SU-DHL-6 (cell line): ENCODE results near the gene INSC.

ENCODE experiments used
- H2AFZ ChIP-seq: fragments of 200-600 bp; sonication (generic); 2 replicates; pipeline ENCODE4 v1.6.1; 2014; ENCODE audit warnings: low read depth, mild to moderate bottlenecking, moderate library complexity, mixed read lengths, antibody characterized with exemption, low read length; ENCODE audit not compliant: severe bottlenecking
- H3F3A ChIP-seq: fragments of 200-600 bp; shearing (Covaris generic); 2 replicates; pipeline ENCODE4 v1.6.0; 2016; ENCODE audit warnings: antibody characterized with exemption, mild to moderate bottlenecking; ENCODE audit not compliant: insufficient read depth
- H3K27ac ChIP-seq: fragments of 200-600 bp; sonication (generic); 2 replicates; pipeline ENCODE4 v1.5.1; 2016; ENCODE audit warnings: low read depth, mild to moderate bottlenecking, low read length, moderate library complexity, mixed read lengths
- H3K27me3 ChIP-seq: fragments of 200-600 bp; sonication (generic), shearing (Covaris generic); 2 replicates; pipeline ENCODE4 v1.6.0; 2014; ENCODE audit warnings: mild to moderate bottlenecking, low read length
- H3K36me3 ChIP-seq: fragments of 200-600 bp; sonication (generic); 2 replicates; pipeline ENCODE4 v1.6.1; 2014; ENCODE audit warnings: mild to moderate bottlenecking, low read length, mixed read lengths
- H3K4me2 ChIP-seq: fragments of 300-600, 200-600 bp; shearing (Covaris generic), sonication (generic); 2 replicates; pipeline ENCODE4 v1.6.0; 2014; ENCODE audit warnings: low read length, low read depth, mild to moderate bottlenecking; ENCODE audit not compliant: poor library complexity, severe bottlenecking
- H3K4me3 ChIP-seq: fragments of 200-600 bp; sonication (generic); 2 replicates; pipeline ENCODE4 v1.5.1; 2014; ENCODE audit warnings: antibody characterized with exemption, low read length, mild to moderate bottlenecking, mixed read lengths; ENCODE audit not compliant: insufficient read depth, poor library complexity, severe bottlenecking
- H3K79me2 ChIP-seq: fragments of 200-600 bp; sonication (generic); 2 replicates; pipeline ENCODE4 v1.6.1; 2014; ENCODE audit warnings: mild to moderate bottlenecking, low read length, moderate library complexity; ENCODE audit not compliant: insufficient read depth
- H3K9ac ChIP-seq: fragments of 200-600 bp; sonication (generic); 2 replicates; pipeline ENCODE4 v1.7.0; 2014; ENCODE audit warnings: mild to moderate bottlenecking, low read length
- H3K9me2 ChIP-seq: fragments of 200-600 bp; sonication (generic); replicated peaks from 2 replicates; pipeline ENCODE4 v1.6.1; 2014; ENCODE audit warnings: low read length; ENCODE audit not compliant: insufficient read depth
- H3K9me3 ChIP-seq: fragments of 200-600 bp; sonication (generic); 2 replicates; pipeline ENCODE4 v1.6.1; 2014; ENCODE audit warnings: low read length, mixed read lengths; ENCODE audit not compliant: insufficient read depth
- H4K20me1 ChIP-seq: fragments of 200-600 bp; sonication (generic); 2 replicates; pipeline ENCODE4 v1.6.1; 2014; ENCODE audit warnings: low read depth, mild to moderate bottlenecking, antibody characterized with exemption, low read length, moderate library complexity, mixed read lengths
- EZH2phosphoT487 ChIP-seq: fragments of 200-600 bp; sonication (generic), shearing (Covaris generic); conservative IDR thresholded peaks from 2 replicates; pipeline ENCODE4 v1.6.1; 2018; ENCODE audit warnings: mild to moderate bottlenecking, antibody characterized with exemption, low read length, moderate library complexity, mixed read lengths
- TF ChIP-seq, protein P1 (sequence below): fragments of 200-600 bp; sonication (generic); IDR thresholded peaks from one replicate; pipeline ENCODE4 v1.5.1; 2017; ENCODE audit warnings: antibody characterized with exemption, mild to moderate bottlenecking, low read length, moderate library complexity; ENCODE audit not compliant: insufficient read depth, poor library complexity, severe bottlenecking

The INSC gene

DNA sequence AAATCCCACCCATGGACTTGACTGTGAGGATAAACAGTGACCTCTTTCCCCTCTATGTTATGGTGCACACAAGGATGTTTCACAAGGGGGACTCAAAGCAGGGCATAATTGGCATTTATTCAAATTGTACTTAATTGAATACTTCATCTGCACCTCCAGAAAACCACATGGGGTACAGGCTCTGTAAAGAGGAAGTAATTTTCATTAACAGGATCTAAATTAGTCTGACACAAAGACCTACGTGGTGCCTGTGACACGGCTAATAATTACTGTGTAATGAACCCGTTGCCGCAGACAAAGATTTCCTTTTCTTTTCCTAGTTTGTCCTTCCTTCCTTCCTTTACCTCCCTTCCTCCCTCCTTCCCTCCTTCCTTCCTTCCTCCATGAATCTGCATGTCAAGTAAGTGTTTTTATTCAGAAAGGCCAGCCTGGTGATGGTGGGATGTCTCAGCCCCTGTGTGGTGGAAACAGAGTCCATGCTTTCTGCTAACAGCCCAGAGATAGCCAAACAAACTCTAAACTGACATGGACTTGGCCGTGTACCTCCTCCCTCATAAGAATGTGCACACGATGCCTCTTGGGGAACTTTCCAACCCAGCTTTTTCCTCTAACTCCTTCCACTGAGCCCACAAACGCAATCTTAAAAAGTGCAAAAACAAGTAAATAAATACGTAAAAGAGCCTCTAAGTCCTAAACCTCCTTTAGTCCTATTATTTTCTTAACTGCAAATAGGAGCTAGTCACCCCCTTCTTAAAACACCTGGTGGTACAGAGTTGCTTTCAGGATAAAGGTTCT is 118.8 kb downstream of the INSC start:
- Histone ChIP-seq H3K27ac (no peak overlapping the region), H3K4me3 (no peak overlapping the region), H3K79me2 (no peaks in the 10 kb centered on the region), H3K9ac (no peak overlapping the region), H3K36me3 (no peaks in the 10 kb centered on the region), H3K27me3 (no peaks in the 10 kb centered on the region), H4K20me1 (no peaks in the 10 kb centered on the region), H2AFZ (no peak overlapping the region), H3K9me3 (no peaks in the 10 kb centered on the region), H3K9me2 (no peaks in the 10 kb centered on the region), H3K4me2 (no peak overlapping the region), H3F3A (no peaks in the 10 kb centered on the region)
- TF ChIP-seq, protein P1, sequence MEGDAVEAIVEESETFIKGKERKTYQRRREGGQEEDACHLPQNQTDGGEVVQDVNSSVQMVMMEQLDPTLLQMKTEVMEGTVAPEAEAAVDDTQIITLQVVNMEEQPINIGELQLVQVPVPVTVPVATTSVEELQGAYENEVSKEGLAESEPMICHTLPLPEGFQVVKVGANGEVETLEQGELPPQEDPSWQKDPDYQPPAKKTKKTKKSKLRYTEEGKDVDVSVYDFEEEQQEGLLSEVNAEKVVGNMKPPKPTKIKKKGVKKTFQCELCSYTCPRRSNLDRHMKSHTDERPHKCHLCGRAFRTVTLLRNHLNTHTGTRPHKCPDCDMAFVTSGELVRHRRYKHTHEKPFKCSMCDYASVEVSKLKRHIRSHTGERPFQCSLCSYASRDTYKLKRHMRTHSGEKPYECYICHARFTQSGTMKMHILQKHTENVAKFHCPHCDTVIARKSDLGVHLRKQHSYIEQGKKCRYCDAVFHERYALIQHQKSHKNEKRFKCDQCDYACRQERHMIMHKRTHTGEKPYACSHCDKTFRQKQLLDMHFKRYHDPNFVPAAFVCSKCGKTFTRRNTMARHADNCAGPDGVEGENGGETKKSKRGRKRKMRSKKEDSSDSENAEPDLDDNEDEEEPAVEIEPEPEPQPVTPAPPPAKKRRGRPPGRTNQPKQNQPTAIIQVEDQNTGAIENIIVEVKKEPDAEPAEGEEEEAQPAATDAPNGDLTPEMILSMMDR: no peak
- no peak for TF ChIP-seq EZH2phosphoT487

DNA sequence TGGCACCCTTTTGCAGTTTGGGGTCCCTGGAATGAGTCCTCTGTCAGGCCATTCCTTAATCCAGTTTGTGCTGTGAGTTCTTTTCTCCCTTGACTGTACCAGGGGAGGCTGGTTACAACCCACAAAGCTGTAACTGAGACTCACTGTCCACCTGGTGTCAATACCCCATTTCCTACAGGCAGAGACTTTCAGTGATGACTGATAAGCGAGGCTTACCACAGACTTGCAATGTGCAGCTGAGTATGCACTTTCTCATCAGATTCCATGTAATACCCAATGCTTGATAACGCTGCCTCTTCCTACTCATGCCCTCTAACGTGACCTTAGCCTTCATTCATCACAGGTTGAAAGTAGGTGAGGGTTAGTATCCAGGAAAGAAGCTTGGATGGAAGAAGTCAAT is 120.1 kb downstream of the INSC start:
- Histone ChIP-seq H3K4me2 (no peak overlapping the region), H3K79me2 (no peaks in the 10 kb centered on the region), H3K27me3 (no peaks in the 10 kb centered on the region), H2AFZ (no peak overlapping the region), H3K36me3 (no peaks in the 10 kb centered on the region), H4K20me1 (no peaks in the 10 kb centered on the region), H3K27ac (no peak overlapping the region), H3F3A (no peaks in the 10 kb centered on the region), H3K9me2 (no peaks in the 10 kb centered on the region), H3K9me3 (no peaks in the 10 kb centered on the region), H3K4me3 (no peak overlapping the region), H3K9ac (no peak overlapping the region)
- no peak for TF ChIP-seq EZH2phosphoT487
- TF ChIP-seq, protein P1: no peak

DNA sequence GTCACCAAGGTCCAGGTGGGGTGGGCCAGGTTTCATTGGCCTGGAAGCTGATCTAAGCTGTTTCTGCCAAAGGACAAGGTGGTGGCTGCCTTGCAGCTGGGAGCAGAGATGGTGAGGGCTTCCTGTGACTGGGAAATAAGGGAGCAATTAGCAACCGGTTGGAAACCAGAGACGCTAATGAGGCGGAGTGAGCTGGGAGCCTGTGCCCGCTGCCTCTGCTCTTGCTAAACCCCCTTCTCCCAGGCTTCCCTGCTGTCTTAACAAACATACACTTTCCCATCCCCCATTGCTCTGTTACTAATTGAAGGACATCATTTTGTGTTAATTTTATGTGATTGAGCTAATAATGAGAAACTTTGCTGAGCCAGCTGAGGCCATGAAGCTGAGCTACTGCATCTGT is 121.8 kb downstream of the INSC start:
- H3K9me3 ChIP-seq: no peaks in the 10 kb centered on the region
- H3F3A ChIP-seq: no peaks in the 10 kb centered on the region
- no peaks in the 10 kb centered on the region for H3K36me3 ChIP-seq
- H4K20me1 ChIP-seq: no peaks in the 10 kb centered on the region
- H3K79me2 ChIP-seq: no peaks in the 10 kb centered on the region
- no peak overlapping the region for H3K4me3 ChIP-seq
- TF ChIP-seq, protein P1: no peak
- no peak for TF ChIP-seq EZH2phosphoT487
- no peak overlapping the region for H2AFZ ChIP-seq
- no peak overlapping the region for H3K4me2 ChIP-seq
- H3K27ac ChIP-seq: no peak overlapping the region
- H3K9me2 ChIP-seq: no peaks in the 10 kb centered on the region
- no peaks in the 10 kb centered on the region for H3K27me3 ChIP-seq
- H3K9ac ChIP-seq: no peak overlapping the region
